Stimulated activated CD4-positive, alpha-beta T cell treated with anti-CD3 and anti-CD28 coated beads, Interleukin-2, amount 100 ng/mL, for 24 hours (primary cell): Measurements from ENCODE around the gene ABCD2.
"Not testable (repeated sequence)": the region's sequence is repeated elsewhere in the genome, so short reads cannot be mapped to it uniquely, and the experiment has no call there.

Experiments used
- DNase-seq, 2 donors: peaks; one replicate each; pipeline ENCODE4 v3.0.0-alpha.2; 2020

Gene ABCD2

GRCh38 chr12:39611818-39612217, 7.8 kb downstream of the ABCD2 start:
- DNase-seq: no peak

- DNase-seq: no peak
These were observed 9.1 kb downstream of the ABCD2 start for GRCh38 chr12:39610436-39611025.

GRCh38 chr12:39606712-39607423, 12.7 kb downstream of the ABCD2 start:
- no peak for DNase-seq

- no peak for DNase-seq
These were observed 13.6 kb downstream of the ABCD2 start for GRCh38 chr12:39605996-39606395.

- no peak for DNase-seq
These were observed 14.1 kb downstream of the ABCD2 start for GRCh38 chr12:39605501-39605900.

GRCh38 chr12:39603065-39603464, 16.5 kb downstream of the ABCD2 start:
- DNase-seq: no peak

- not testable (repeated sequence) for DNase-seq
These were observed 17.7 kb downstream of the ABCD2 start for GRCh38 chr12:39601951-39602350.

- no peak for DNase-seq
These were observed 23.7 kb downstream of the ABCD2 start for GRCh38 chr12:39595928-39596327.

GRCh38 chr12:39592295-39592694, 27.3 kb downstream of the ABCD2 start:
- DNase-seq: no peak

- DNase-seq: no peak
These were observed 31.3 kb downstream of the ABCD2 start for GRCh38 chr12:39588348-39588747.

- DNase-seq: no peak
These were observed 32.4 kb downstream of the ABCD2 start for GRCh38 chr12:39587225-39587624.

- no peak for DNase-seq
These were observed 32.8 kb downstream of the ABCD2 start for GRCh38 chr12:39586816-39587215.

- no peak for DNase-seq
These were observed 38.0 kb downstream of the ABCD2 start for GRCh38 chr12:39581592-39581991.

GRCh38 chr12:39575498-39575875, 44.1 kb downstream of the ABCD2 start:
- DNase-seq: no peak

- no peak for DNase-seq
These were observed 44.7 kb downstream of the ABCD2 start for GRCh38 chr12:39574785-39575497.

- no peak for DNase-seq
These were observed 45.2 kb downstream of the ABCD2 start for GRCh38 chr12:39574378-39574777.

GRCh38 chr12:39573971-39574370, 45.6 kb downstream of the ABCD2 start:
- no peak for DNase-seq

- DNase-seq: no peak
These were observed 47.1 kb downstream of the ABCD2 start for GRCh38 chr12:39572551-39572950.

- DNase-seq: no peak
These were observed 48.3 kb downstream of the ABCD2 start for GRCh38 chr12:39571351-39571750.

GRCh38 chr12:39553476-39553875, 66.1 kb downstream of the ABCD2 start:
- DNase-seq: no peak

- not testable (repeated sequence) for DNase-seq
These were observed 75.4 kb downstream of the ABCD2 start for GRCh38 chr12:39544211-39544610.

GRCh38 chr12:39541471-39541870, 78.1 kb downstream of the ABCD2 start:
- no peak for DNase-seq

GRCh38 chr12:39538679-39539104, 80.9 kb downstream of the ABCD2 start:
- no peak for DNase-seq

- DNase-seq: no peak
These were observed 85.7 kb downstream of the ABCD2 start for GRCh38 chr12:39533951-39534350.
